GM12874 (cell line): ENCODE results near the gene MARK3.

ENCODE experiments used
- CTCF ChIP-seq: IDR thresholded peaks from 2 replicates; pipeline ENCODE4 v1.5.1; 2011; ENCODE audit warnings: low read depth, mild to moderate bottlenecking, control low read depth, low read length, moderate library complexity; ENCODE audit not compliant: insufficient read depth

MARK3 gene

GRCh38 chr14:103400537-103400936 lies 15.3 kb downstream of the MARK3 start:
- no peak for TF ChIP-seq CTCF

- TF ChIP-seq CTCF, result no peak
Observed at GRCh38 chr14:103401223-103402214, 16.3 kb downstream of the MARK3 start.

GRCh38 chr14:103402695-103403094 lies 17.5 kb downstream of the MARK3 start:
- TF ChIP-seq CTCF, result no peak

- TF ChIP-seq CTCF, result no peak
Observed at GRCh38 chr14:103404032-103404918, 19.1 kb downstream of the MARK3 start.

GRCh38 chr14:103404920-103405319 lies 19.7 kb downstream of the MARK3 start:
- TF ChIP-seq CTCF, result no peak

- TF ChIP-seq CTCF, result no peak
Observed at GRCh38 chr14:103408491-103409155, 23.4 kb downstream of the MARK3 start.
